NCI-H748 (cell line): ENCODE measurements around the gene RPS6KB2.
A peak's percentile ranks its signal among the peaks of the same experiment; 100 is the strongest.

Source experiments
- DNase-seq: peaks from one replicate; lab custom pipeline; 2025; ENCODE audit not compliant: unreplicated experiment; lab: John Stamatoyannopoulos, UW

Gene RPS6KB2

DNA sequence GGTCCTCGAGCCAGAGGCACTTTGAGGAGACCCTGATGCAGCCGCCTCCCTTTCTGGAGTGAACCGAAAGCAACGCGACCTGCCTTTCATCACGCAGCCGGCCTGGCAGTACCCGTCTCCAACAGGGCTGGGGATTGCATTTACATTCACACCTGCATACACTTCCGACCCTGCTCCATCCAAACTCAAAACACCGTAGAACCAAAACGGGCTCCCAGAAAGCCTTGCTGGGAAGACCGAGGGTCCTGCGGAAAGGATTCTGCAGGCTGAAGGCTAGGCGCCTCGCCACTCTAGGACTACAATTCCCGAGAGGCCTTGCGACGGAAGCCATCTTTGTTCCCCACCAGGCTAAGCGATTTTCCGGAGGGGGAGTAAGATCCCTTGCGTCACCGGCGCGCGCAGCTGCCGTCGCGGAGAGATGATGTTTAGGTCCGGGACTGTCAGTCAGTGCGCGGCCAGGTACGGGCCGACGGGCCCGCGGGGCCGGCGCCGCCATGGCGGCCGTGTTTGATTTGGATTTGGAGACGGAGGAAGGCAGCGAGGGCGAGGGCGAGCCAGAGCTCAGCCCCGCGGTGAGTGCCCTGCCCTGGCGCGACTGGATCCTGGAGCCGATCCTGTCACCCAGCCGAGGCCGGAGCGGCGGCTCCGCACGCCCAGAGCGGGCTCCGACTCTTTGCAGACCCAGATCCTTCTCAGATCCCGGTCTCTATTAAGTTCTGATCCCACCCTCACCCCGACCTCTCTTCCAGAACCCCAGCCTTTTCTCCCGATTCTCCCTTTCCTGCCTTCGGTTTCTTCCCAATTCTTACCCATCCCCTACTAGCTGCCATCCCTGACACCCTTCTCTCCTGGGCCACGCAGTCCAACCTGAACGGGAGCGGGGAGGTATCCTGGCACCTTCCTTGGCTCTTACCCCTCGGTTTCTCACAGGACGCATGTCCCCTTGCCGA, at the start of gene RPS6KB2:
Gene RPS6KB2 (plus strand): TSS at position 443 of the 950 bp plus-strand sequence. CDS start 52 bp downstream, at position 495.
- peak; percentile 98 for DNase-seq

DNA sequence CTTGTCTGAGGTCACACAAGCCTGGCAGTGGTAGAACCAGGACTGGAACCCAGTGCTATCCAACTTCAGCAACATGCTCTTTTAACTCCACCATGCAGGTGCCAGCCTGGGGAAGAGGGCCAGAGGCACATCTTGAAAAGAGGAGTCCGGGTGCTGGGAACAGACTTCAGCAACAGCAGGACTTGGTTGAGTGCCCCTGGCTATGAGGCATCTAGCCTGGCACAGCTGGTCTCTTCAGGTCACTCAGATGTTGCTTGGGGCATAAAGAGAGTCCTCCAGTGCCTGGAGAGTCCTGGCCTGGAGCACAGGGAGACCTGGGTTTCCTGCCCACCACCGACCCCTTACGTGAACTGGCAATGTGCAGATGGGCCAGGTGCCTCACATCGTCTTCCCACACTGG, 49.8 kb upstream of the RPS6KB2 start:
- DNase-seq: no peak

DNA sequence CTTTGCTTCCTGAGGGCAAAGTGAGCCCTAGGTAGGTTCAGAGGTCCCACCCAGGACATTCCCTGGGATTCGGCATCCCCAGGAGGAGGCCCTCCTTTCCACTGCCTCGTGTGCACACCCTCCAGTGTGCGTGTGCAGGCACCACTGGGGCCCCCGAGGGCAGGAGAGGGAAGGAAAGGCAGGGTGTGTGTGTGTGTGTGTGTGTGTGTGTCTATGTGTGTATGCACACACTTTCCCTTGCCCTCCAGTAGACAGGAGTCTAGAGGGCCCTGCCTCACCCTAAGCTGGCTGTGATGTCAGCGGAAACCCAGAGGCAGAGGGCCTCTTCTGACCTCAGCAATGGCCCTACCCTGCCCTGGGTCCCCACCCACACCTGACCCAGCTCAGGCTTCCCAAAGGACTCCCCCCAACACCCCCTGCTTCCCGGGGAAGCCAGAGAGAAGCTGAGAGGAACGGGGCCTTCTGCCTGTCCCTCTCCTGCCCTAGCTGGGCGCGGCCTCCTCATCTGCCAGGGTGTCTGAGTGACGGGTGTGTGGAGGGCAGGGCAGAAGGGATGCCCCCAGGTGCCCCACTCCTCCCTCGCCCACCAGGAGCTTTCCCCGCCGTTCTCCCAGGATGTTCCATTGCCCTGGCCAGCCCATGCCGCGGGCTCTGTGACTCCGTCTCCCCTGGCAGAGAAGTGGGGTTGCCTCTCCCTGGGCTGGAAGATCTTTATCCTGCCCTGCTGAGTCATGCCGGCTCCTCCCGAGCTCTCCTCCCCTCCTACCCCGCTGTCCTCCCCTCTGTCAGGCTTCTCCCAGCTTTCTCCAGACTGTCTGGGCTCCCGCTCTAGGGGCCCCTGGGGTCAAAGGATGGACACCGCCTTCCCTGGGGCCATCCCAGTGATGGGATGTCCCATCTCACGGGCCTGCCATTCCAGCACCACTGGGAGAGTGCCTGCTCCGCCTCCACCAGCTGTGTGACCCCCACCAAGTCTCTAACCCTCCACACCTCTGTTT, 48.9 kb upstream of the RPS6KB2 start:
- DNase-seq: no peak

DNA sequence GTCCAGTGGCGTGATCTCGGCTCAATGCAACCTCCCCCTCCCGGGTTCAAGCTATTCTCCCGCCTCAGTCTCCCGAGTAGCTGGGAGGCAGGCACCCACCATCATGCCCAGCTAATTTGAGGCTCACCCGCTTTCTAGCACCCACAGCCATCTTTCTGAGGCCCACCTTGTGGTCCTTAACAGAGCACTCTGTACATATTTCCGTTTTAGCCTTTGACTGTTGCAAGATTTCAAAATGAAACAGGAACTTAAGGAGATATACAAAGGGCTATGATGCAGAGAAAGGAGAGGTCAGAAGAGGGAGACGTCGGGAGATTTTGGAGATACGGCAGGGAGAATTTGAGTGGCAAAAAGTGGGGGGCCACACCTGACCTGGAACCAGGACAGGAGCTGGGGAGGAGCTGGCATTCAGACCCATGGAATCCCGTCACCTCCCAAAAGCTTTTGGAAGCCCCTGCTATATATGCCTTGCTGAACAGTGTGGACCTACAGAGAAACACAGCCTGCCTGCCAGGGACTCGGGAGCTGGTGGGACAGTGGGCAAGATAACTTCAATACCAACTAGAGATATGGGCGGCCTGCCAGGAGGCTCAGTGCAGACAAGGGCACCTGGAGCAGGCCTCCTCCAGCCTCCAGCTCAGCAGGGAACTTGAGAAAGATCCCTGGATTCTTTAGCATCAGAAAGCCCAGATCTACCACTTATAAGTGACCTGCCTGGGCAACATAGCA, 46.9 kb upstream of the RPS6KB2 start:
- no peak for DNase-seq

DNA sequence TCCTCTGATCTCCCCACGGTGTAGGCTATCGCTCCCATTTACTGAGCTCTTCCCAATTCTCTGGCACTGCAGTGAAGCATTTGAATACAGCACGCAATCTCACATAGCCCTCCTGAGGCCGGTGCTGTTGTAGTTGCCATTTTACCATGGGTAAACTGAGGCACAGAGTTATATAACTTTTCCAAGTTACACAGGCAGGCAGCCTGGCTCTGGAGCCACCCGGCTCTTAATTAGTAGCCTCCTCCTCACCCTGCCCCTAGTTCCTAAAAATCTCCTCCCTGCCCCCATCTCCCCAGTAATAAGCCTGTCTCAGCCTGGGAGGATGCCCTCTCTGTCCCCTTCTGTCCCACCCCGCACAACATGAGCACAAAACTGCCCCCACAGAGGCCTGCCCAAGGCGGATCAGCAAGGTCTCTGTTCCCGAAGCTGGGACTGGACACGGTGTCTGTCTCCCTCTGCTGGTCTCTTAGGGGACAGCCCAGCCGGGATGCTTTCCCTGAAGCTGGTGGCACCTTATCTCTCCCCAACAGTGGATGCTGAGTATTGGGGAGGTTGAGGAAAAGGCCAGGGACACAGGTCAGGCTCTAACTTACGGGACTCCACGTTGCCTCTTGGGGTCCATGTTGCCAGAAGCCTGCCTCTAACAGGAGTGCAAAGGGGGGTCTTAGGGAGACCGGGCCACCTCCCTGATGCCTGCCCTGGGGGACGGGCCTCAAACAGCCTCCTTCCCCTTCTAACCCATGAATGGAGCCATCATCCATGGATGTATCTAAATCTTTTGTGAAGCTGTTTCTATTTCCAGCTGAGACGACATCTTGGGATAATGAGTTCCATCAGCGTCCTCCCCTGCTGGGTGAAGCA, 45.8 kb upstream of the RPS6KB2 start:
- DNase-seq: peak; percentile 70

DNA sequence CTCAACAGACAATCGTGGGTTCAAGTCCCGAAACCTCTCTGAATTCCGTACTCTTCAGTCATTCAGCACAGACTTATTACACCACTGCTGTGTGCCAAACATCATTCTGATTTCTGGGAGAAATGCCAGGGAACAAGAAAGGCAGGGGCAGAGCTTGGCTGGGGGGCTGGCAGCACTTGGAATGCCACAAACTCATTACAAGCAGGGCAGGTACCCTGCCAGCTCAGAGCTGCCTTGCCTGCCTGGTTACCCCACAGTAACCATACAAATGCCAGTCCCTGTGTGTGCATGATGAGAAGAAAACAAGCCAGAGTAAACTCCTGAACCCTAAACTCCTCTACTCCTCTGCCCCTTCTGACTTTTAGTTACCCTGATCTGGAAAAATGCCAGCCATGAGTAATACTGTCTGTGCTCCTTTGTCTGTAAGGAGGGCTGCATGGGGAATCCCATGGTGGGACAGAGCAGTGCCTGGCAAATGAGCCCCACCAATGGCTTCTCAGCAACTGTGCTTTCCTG, 43.4 kb upstream of the RPS6KB2 start:
- DNase-seq: no peak

DNA sequence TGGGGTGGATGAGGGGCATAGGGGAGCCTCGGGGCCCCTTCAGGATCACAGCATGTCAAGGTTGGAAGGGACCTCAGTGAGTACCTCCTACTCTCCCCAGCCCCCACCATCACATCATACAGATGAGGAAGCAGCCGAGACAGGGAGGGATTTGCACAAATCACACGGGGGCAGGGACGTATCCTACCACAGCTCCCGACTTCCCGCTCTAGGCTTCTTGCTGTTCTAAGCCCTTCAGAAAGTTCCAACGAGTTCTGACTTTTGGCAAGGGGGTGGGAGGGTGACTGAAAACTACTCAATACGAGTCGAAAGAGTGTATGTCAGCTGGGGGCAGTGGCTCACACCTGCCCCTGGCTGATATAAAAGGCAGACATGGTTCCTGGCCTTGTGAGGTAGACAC, 41.2 kb upstream of the RPS6KB2 start:
- DNase-seq: no peak

DNA sequence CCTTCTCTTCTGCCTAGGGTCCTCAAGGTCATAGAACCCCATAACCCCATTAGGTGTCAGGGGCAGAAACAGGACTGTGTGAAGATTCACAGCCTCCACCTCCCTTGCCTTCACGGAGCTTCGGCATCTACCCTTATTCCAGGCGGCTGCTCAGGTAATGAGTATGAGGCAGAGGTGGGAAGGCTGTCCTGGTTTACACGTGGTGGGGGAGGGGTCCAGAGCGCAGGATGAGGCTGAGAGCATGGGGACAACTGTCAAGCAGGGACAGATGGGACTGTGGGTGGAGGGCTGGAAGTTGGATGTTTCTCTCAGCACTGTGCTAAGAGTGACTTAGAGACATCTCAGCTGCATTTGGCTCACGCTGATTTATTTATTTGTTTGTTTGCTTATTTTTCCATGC, 40.8 kb upstream of the RPS6KB2 start:
- DNase-seq: no peak

DNA sequence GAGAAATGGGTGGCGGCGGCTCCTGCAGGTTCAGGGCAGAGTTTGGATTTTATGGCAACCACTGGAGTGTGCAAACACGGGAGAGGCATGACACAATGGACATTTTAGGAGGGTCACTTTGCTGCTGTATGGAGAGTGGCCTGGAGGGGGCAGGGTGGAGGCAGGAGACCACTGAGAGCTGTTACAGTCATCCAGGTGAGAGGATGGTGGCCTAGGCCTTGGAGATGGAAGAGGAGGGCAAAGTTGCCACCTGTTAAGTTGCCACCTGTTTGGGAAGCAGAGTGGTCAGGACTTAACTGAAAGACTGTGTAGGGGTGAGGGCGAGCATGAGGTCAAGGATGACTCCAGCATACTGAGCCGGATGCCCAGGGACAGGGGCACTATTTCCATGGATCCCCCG, 38.8 kb upstream of the RPS6KB2 start:
- peak; percentile 68 for DNase-seq

DNA sequence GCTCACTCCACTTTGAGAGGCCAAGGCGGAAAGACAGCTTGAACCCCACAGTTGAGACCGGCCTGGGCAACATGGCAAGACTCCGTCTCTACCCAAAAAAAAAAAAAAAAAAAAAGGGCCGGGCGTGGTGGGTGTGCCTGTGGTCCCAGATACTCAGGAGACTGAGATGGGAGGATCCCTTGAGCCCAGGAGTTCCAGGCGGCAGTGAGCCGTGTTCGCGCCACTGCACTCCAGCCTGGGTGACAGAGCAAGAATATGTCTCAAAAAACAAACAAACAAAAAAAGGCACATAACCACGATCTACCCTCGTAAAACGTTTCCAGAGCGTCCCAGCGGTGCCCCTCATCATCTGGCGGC, 37.4 kb upstream of the RPS6KB2 start:
- no peak for DNase-seq

DNA sequence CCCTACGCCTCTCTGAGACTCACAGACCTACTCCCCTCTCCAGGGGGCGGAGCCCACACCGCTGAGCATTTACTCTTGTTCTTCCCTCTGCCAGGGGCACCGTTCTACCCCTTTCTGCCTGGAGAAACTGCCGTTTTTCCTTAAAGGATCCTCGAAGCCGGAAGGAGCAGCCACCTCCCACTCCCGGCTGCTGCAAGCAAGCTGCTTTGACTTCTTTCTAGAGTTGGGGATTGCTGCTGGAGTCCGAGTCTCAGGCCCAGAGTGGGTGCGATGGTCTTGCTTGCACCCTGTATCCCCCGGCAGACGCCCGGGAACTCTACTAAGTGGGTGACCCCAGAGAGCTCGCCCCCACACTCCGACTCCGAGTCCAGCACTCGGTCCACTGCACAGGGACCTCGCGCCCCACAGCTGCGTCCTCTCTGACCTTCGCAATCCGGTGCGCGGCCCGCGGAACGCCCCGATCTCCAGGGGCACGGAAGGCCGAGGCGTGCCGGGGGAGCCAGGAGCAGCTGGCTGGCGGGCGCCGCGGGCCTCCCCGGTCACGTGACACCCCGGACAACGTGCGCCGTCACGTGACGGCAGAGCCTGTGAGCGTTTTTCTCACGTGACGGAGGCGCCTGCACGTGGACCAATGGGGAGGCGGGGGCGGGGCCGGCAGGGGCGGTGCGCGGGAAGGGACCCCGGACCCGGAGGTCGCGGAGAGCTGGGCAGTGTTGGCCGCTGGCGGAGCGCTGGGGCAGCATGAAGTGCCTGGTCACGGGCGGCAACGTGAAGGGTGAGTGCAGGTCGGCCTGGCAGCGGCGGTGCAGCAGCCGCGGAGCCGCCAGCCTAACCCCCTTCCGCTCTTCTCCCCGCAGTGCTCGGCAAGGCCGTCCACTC, 36.8 kb upstream of the RPS6KB2 start, which contains the start of gene RAD9A:
Gene RAD9A (plus strand): TSS at position 683 of the 879 bp plus-strand sequence. CDS start 59 bp downstream, at position 742.
- DNase-seq: peak; percentile 97

DNA sequence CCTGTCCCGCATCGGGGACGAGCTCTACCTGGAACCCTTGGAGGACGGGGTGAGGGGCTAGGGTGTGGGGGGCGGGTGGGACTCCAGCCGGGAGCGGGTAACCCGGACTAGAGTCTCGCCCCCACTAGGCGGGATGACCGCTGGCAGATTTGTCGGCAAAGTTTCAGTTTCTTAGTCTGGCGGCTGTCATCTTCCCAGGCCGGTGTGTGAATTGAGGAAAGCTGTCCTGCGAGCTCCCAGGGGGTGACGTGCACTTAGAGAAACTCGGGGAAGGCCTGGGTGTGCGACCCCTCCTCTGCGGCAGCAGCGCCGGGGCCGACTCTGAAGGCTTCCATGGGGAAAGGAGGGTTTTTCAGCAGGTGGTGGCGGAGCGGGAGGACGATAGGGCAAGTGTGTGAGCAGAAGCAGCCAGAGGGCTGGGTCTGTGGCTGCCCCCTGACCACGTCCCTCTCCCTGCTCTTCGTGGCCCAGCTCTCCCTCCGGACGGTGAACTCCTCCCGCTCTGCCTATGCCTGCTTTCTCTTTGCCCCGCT, 36.0 kb upstream of the RPS6KB2 start:
- DNase-seq: no peak

DNA sequence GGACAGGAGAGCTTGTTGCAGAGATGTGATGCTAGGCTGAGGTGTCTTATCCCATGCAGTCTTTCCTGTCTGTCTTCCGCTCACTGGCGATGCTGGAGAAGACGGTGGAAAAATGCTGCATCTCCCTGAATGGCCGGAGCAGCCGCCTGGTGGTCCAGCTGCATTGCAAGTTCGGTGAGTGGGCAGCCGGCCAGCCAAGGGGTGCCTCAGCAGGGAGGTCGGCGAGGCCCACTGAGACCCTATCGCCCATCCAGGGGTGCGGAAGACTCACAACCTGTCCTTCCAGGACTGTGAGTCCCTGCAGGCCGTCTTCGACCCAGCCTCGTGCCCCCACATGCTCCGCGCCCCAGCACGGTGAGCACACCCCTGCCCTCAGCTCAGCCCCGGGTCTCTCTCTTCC, 34.9 kb upstream of the RPS6KB2 start:
- DNase-seq: no peak

DNA sequence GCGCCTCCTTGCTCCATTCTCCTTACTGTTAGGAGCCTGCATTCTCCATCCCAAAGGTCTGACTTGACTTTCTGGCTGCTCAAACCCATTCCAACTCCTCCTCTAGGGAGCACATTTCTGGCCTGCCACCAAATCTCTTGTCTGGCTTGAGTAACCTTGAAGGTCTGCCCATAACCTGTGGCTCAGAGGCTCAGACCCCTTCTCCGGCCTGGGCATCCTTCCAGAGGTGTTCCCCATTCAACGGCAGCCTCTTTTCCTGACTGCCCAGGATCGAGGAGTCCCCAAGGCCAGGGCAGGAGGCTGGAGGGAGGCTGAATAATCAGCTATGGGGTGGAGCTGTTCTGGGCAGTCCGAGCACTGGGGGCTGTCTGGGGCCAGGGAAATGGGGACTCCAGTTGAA, 34.3 kb upstream of the RPS6KB2 start:
- no peak for DNase-seq

DNA sequence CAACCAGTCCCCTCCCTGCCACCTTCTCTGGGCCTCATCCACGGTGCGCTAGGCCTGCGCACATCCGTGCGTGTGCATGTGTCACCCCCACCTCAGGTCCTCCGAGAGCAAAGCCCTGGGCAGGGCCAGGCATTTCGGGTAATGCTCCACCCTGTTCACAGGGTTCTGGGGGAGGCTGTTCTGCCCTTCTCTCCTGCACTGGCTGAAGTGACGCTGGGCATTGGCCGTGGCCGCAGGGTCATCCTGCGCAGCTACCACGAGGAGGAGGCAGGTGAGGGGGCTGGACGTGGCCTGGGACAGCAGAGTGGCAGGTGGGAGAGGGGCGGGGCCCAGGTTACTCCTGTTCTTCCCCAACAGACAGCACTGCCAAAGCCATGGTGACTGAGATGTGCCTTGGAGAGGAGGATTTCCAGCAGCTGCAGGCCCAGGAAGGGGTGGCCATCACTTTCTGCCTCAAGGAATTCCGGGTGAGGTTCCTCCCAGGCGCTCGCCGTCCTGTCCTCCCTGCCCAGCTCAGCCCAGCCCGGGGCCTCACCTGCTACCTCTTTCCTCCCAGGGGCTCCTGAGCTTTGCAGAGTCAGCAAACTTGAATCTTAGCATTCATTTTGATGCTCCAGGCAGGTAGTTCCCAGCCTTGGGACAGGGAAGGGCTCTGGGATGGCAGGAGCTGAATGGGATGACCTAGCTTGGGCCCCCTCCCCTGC, 32.6 kb upstream of the RPS6KB2 start:
- DNase-seq: no peak

DNA sequence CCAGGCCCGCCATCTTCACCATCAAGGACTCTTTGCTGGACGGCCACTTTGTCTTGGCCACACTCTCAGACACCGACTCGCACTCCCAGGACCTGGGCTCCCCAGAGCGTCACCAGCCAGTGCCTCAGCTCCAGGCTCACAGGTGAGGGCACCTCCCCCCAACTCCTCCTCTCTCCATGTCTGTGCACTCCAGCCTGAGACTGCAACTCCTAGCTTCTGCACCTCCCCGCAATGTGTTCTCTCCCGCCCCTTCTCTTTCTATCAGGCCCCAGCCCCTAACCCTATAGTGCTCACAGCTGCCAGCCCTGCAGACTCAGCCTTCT, 32.1 kb upstream of the RPS6KB2 start:
- no peak for DNase-seq

DNA sequence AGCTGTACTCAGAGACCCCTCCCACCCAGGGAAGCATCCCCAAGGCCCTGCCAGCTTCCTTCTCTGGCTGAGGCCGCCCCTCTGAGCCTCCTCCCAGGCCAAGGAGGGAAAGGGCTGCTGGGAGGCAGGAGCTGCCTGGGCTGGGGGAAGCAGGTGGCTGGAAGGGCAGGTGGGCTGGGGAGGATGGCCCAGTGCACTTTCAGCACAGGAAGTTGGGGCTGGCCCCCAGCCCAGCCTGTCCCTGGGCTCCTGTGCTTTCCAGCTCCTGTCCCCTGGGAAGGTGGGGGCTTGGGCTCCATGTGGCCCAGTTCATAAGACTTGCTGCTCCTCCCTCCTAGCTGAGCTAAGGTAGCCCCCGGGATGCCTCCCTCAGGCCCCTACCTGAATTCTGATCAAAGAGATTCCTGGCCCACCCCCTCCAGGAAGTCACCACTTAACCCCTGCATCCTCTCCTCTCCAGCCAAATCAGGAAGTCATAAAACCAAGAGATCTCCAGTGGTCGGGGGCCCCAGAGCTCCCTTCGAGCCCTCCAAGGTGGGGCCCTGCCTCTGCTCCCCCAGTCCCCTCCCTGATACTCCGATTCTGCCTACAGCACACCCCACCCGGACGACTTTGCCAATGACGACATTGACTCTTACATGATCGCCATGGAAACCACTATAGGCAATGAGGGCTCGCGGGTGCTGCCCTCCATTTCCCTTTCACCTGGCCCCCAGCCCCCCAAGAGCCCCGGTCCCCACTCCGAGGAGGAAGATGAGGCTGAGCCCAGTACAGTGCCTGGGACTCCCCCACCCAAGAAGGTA, 31.5 kb upstream of the RPS6KB2 start:
- no peak for DNase-seq
